PFSK-1 (cell line): Measurements from ENCODE around the gene SYT13.

Experiments
- FOXP2 ChIP-seq: optimal IDR thresholded peaks from 2 replicates; pipeline ENCODE3; 2011; ENCODE audit warnings: borderline replicate concordance, control low read depth, inconsistent platforms; ENCODE audit not compliant: insufficient read depth; ENCODE audit errors: extremely low read length, extremely low read depth
- POLR2AphosphoS5 ChIP-seq: IDR thresholded peaks from 2 replicates; pipeline ENCODE4 v1.6.1; 2012; ENCODE audit warnings: low read depth, mild to moderate bottlenecking, control low read depth, low read length, moderate library complexity
- SIN3A ChIP-seq: IDR thresholded peaks from 2 replicates; pipeline ENCODE4 v1.6.1; 2012; ENCODE audit warnings: mild to moderate bottlenecking, low read length, moderate library complexity, borderline replicate concordance; ENCODE audit not compliant: insufficient read depth
- TAF1 ChIP-seq: IDR thresholded peaks from 2 replicates; pipeline ENCODE4 v1.6.1; 2012; ENCODE audit warnings: low read length, control low read depth, borderline replicate concordance; ENCODE audit not compliant: insufficient read depth
- TF ChIP-seq, protein P1 (sequence below), 2 experiments: IDR thresholded peaks; 2 replicates each; pipeline versions ENCODE4 v1.6.1 to v1.8.0; 2011 to 2012; ENCODE audit warnings: low read depth in 2 of 2, low read length in 2 of 2, control low read depth in 1 of 2, inconsistent platforms in 1 of 2, mild to moderate bottlenecking in 1 of 2, moderate library complexity in 1 of 2; ENCODE audit not compliant: insufficient read depth in 1 of 2

The SYT13 gene

DNA sequence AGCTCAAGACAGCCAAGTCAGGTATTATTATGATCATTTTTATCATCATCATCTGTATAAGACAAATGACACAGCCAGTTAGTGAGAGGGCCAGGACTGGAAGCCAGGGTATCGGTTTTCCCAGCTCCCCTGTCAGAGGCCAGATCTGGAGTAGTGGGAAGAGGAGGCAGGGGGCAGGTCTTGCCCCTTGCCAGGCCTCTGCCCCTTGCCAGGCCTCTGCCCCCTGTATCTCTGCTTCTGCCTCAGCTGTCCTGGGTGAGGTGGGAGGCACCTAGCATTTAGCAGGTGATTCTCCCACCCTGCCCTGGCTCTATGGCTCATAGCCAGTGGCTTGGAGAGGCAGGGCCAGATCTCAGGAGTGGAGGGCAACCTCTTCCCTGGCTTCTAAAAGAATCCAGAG lies 72.4 kb downstream of the SYT13 start:
- TF ChIP-seq, protein P1, sequence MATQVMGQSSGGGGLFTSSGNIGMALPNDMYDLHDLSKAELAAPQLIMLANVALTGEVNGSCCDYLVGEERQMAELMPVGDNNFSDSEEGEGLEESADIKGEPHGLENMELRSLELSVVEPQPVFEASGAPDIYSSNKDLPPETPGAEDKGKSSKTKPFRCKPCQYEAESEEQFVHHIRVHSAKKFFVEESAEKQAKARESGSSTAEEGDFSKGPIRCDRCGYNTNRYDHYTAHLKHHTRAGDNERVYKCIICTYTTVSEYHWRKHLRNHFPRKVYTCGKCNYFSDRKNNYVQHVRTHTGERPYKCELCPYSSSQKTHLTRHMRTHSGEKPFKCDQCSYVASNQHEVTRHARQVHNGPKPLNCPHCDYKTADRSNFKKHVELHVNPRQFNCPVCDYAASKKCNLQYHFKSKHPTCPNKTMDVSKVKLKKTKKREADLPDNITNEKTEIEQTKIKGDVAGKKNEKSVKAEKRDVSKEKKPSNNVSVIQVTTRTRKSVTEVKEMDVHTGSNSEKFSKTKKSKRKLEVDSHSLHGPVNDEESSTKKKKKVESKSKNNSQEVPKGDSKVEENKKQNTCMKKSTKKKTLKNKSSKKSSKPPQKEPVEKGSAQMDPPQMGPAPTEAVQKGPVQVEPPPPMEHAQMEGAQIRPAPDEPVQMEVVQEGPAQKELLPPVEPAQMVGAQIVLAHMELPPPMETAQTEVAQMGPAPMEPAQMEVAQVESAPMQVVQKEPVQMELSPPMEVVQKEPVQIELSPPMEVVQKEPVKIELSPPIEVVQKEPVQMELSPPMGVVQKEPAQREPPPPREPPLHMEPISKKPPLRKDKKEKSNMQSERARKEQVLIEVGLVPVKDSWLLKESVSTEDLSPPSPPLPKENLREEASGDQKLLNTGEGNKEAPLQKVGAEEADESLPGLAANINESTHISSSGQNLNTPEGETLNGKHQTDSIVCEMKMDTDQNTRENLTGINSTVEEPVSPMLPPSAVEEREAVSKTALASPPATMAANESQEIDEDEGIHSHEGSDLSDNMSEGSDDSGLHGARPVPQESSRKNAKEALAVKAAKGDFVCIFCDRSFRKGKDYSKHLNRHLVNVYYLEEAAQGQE (IDR thresholded peaks at IDR 0.05; ENCODE audit: insufficient read depth in 1 of 2, low read depth in 2 of 2, low read length in 2 of 2) = no peak
- TF ChIP-seq FOXP2 = no peak

DNA sequence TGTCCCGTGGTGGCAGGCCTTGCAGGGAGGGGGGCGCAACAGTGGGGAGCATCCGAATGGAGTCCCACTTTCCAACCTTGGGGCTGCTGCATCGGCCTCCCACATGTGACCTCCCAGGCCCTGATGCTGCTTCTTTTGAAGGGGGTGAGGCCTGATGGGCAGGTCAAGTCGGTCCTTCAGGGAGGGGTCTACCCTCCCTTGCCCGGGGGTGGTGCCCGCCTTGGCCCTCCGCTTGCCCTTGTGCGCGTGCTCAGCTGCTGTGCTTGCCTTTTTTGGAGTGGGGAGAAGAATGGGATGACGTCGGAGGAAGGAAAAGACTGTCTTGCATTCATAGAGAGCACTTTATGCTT lies 72.8 kb downstream of the SYT13 start:
- TF ChIP-seq, protein P1 (IDR thresholded peaks at IDR 0.05; ENCODE audit: insufficient read depth in 1 of 2, low read depth in 2 of 2, low read length in 2 of 2) = no peak
- TF ChIP-seq TAF1 (no peak), SIN3A (no peak), FOXP2 (no peak), POLR2AphosphoS5 (no peak)

DNA sequence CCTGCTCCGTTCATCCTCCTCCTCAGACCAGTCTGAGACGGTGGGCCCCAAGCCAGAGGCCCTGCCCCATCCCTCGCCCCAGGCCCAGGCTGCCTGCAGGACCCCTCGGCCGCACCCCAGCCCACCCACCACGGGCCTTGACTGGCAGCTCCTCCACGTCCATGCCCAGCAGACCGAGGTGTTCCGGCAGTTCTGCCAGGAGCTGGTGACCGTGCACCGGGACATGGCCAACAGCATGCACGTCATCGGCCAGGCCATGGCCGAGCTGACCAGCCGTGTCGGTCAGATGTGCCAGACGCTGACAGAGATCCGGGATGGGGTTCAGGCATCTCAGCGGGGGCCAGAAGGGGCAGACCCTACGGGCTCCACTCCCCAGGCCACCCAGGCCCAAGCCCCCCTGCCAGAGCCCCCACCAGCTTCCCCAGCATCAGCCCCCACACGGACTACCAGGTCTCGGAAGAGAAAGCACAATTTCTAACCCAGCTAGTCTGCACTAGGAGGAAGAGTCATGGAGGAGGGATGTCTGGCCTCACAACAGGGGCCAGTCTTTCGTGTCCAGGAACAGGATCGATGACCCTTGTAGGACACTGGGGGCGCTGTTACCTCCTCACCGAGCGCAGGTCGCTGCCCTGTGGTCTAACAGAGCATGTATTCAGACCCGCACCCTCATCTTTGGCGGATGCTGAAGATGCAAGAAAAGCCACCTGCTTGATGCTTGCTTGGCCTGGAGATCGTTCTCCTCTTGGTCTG lies 73.4 kb downstream of the SYT13 start:
- TF ChIP-seq TAF1 = no peak
- TF ChIP-seq SIN3A = no peak
- TF ChIP-seq POLR2AphosphoS5 = no peak
- TF ChIP-seq, protein P1 (IDR thresholded peaks at IDR 0.05; ENCODE audit: insufficient read depth in 1 of 2, low read depth in 2 of 2, low read length in 2 of 2) = no peak
- TF ChIP-seq FOXP2 = no peak

DNA sequence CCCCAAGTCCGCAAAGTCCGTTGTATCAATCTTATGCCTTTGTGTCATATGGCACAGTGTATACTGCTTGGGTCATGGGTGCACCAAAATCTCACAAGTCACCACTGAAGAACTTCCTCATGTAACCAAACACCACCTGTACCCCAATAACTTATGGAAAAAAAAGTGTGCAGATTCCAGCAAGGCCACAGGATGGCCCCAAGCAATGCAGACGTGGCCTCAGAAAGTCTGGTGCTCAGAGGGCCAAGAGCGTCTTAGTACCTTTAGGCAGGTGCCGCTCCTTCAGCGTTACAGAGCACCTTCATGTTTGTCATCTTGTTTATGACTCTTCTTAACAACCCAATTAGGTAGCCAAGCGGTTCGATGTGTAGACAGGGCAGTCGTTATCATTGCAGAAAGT lies 74.4 kb downstream of the SYT13 start:
- TF ChIP-seq TAF1 = no peak
- TF ChIP-seq SIN3A = no peak
- TF ChIP-seq FOXP2 = no peak
- TF ChIP-seq, protein P1 (IDR thresholded peaks at IDR 0.05; ENCODE audit: insufficient read depth in 1 of 2, low read depth in 2 of 2, low read length in 2 of 2) = no peak
- no peak for TF ChIP-seq POLR2AphosphoS5

DNA sequence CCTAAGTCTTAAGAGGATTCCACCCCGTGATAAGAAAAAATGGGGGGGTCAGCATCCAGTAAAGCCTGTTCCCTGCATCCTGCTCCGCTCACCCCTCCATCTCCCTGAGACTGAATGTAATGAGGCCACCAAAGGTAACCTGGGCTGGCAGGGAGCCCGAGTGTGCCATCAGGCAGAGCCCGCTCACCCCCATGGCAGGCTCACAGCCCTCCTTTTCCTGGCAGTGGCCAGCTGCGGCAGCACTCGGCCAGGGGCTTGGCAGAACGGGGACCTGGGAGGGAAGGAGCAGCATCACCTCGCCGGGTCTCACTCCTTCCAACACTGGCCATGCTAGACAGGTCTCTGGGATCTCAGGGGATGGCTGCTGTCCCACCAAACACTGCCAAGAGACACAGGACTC lies 75.3 kb downstream of the SYT13 start:
- TF ChIP-seq, protein P1 (IDR thresholded peaks at IDR 0.05; ENCODE audit: insufficient read depth in 1 of 2, low read depth in 2 of 2, low read length in 2 of 2) = no peak
- no peak for TF ChIP-seq POLR2AphosphoS5
- no peak for TF ChIP-seq FOXP2
- no peak for TF ChIP-seq SIN3A
- TF ChIP-seq TAF1 = no peak
